HT1080 (cell line): ENCODE results near the gene COPS9. TPM values are rescaled to one million over a fixed set of nuclear protein-coding genes. Genes with fewer than 3 reads are reported as not detected.

ENCODE experiments used
- DNase-seq: peaks from one replicate; pipeline ENCODE4 v3.0.0-alpha.2; 2015; ENCODE audit warnings: low read depth
- total RNA-seq: library from RNA; depleted of rRNA; stranded (reverse); fragments of >200 nt; shearing (Covaris generic); gene quantifications from 2 replicates; pipeline ENCODE4 v1.2.3, GENCODE V29; 2014

COPS9 gene
- total RNA-seq, 1 experiment from 2014 or later = 150 TPM

GRCh38 chr2:240151477-240152031 is 15.4 kb upstream of the COPS9 start:
- DNase-seq = no peak

GRCh38 chr2:240149943-240150784 is 14.1 kb upstream of the COPS9 start:
- no peak for DNase-seq

GRCh38 chr2:240147911-240148587 is 11.9 kb upstream of the COPS9 start:
- no peak for DNase-seq

- no peak for DNase-seq
These were observed 11.3 kb upstream of the COPS9 start for GRCh38 chr2:240147382-240147781.

- DNase-seq = no peak
These were observed 10.6 kb upstream of the COPS9 start for GRCh38 chr2:240146627-240147278.

- DNase-seq = no peak
These were observed 10.0 kb upstream of the COPS9 start for GRCh38 chr2:240146141-240146561.

GRCh38 chr2:240145461-240145860 is 9.4 kb upstream of the COPS9 start:
- DNase-seq = no peak

GRCh38 chr2:240144649-240145261 is 8.7 kb upstream of the COPS9 start:
- DNase-seq = no peak

- peak; percentile 55 for DNase-seq
These were observed 7.9 kb upstream of the COPS9 start for GRCh38 chr2:240143801-240144648.

- DNase-seq = no peak
These were observed 7.2 kb upstream of the COPS9 start for GRCh38 chr2:240143276-240143675.

GRCh38 chr2:240142859-240143258 is 6.8 kb upstream of the COPS9 start:
- DNase-seq = no peak

GRCh38 chr2:240142256-240142775 is 6.2 kb upstream of the COPS9 start:
- DNase-seq = no peak

- no peak for DNase-seq
These were observed 5.6 kb upstream of the COPS9 start for GRCh38 chr2:240141736-240142135.

GRCh38 chr2:240140920-240141319 is 4.8 kb upstream of the COPS9 start:
- no peak for DNase-seq

- no peak for DNase-seq
These were observed 4.4 kb upstream of the COPS9 start, which contains the start of gene OTOS for GRCh38 chr2:240140511-240140910. Gene OTOS (minus strand): TSS chr2:240140658. CDS start chr2:240140326, 332 bp downstream.

- DNase-seq = no peak
These were observed 3.7 kb upstream of the COPS9 start for GRCh38 chr2:240139666-240140393.

- DNase-seq = no peak
These were observed 2.9 kb upstream of the COPS9 start for GRCh38 chr2:240139011-240139441.

GRCh38 chr2:240138254-240138984 is 2.3 kb upstream of the COPS9 start:
- peak; percentile 65 for DNase-seq
